ENCODE measurements around the gene FBH1. TPM values are rescaled to one million over a fixed set of nuclear protein-coding genes. Genes with fewer than 3 reads are reported as not detected.

Gene FBH1
- total and polyA plus RNA-seq, 9 of the 15 experiments (the other 6 are each of a cell fraction or from before 2014, with no cell fraction given): 13.4 to 108 (median 77.8) TPM

DNA sequence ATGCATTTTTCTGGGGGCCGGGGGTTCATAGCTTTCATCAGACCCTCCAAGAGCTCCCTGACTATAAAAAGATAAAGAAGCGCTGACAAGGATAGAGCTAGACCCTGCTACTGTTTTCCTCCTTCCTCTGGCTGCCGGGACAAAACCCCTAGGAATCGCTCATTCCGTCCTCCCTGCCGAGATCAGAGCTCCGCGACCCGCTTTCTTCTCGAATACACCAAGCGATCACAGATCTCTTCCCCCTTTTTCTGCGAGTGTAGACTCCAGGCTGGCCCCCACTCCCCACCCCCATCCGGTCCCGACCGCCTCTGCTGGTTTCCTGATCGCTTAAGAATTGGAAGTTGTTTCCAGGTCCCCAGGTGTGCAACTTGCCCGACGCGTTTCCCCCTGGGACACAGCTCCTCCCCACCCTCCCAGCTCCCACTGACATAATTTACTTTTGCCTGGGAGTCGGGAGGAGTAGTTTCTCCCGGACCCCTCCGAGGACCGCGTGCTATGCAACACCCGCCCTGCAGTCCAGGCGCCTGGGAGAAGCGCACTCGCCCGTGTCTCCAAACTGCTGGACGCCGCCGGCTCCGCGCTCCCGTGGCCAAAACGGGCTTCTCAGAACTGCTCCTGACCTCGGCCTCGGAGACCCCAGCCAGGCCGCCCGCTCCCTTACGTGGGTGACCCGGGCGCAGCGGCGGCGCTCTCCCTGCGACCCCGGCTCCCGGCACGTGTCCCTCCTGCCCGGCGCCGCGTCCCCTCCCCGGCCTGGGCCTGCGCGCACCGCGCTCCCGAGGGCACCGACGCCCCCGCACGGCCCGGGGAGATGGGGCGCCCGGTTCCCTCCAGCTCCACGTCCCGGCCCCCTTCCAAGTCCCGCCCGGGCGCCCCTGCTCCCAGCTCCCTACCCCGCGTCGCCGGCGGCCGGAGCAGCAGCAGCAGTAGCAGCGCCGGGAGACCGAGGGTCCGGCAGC lies 86.7 kb downstream of the FBH1 start (continued):
- TF ChIP-seq, protein P1, sequence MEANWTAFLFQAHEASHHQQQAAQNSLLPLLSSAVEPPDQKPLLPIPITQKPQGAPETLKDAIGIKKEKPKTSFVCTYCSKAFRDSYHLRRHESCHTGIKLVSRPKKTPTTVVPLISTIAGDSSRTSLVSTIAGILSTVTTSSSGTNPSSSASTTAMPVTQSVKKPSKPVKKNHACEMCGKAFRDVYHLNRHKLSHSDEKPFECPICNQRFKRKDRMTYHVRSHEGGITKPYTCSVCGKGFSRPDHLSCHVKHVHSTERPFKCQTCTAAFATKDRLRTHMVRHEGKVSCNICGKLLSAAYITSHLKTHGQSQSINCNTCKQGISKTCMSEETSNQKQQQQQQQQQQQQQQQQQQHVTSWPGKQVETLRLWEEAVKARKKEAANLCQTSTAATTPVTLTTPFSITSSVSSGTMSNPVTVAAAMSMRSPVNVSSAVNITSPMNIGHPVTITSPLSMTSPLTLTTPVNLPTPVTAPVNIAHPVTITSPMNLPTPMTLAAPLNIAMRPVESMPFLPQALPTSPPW (CRISPR knock-in tag; IDR thresholded peaks at IDR 0.05): peak; percentile 39; the same call in 1 of the 2 replicates
- TF ChIP-seq NR1H2 (CRISPR knock-in tag; IDR thresholded peaks at IDR 0.05): no peak
- no peak for TF ChIP-seq ZNF239 (CRISPR knock-in tag; IDR thresholded peaks at IDR 0.05)
- TF ChIP-seq CHD1 (IDR thresholded peaks at IDR 0.05; ENCODE audit: low read length): peak; percentile 88
- peak; percentile 75; the same call in 1 of the 2 replicates for TF ChIP-seq MYC (IDR thresholded peaks at IDR 0.05; ENCODE audit: low read depth, low read length)
- no peak for TF ChIP-seq MYC (CRISPR knock-in tag; IDR thresholded peaks at IDR 0.05; ENCODE audit: borderline replicate concordance, low read depth)
- no peak for TF ChIP-seq RUNX1 (IDR thresholded peaks at IDR 0.05; ENCODE audit: low read depth)
- TF ChIP-seq, protein P2, sequence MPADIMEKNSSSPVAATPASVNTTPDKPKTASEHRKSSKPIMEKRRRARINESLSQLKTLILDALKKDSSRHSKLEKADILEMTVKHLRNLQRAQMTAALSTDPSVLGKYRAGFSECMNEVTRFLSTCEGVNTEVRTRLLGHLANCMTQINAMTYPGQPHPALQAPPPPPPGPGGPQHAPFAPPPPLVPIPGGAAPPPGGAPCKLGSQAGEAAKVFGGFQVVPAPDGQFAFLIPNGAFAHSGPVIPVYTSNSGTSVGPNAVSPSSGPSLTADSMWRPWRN (IDR thresholded peaks at IDR 0.05; ENCODE audit: low read depth): no peak
- no peak for TF ChIP-seq NCOA4 (IDR thresholded peaks at IDR 0.05; ENCODE audit: partially characterized antibody)
- TF ChIP-seq MED1 (CRISPR knock-in tag; IDR thresholded peaks at IDR 0.05; ENCODE audit: borderline replicate concordance): 0 out of 2 replicates have a peak, but pooled peaks have one; percentile 24
- no peak for TF ChIP-seq SPI1 (IDR thresholded peaks at IDR 0.05; ENCODE audit: borderline replicate concordance, low read depth, low read length)
- 0 out of 2 replicates have a peak, but pooled peaks have one; percentile 18 for TF ChIP-seq ZNF584 (CRISPR knock-in tag; IDR thresholded peaks at IDR 0.05; ENCODE audit: low read depth)
- TF ChIP-seq, protein P3, sequence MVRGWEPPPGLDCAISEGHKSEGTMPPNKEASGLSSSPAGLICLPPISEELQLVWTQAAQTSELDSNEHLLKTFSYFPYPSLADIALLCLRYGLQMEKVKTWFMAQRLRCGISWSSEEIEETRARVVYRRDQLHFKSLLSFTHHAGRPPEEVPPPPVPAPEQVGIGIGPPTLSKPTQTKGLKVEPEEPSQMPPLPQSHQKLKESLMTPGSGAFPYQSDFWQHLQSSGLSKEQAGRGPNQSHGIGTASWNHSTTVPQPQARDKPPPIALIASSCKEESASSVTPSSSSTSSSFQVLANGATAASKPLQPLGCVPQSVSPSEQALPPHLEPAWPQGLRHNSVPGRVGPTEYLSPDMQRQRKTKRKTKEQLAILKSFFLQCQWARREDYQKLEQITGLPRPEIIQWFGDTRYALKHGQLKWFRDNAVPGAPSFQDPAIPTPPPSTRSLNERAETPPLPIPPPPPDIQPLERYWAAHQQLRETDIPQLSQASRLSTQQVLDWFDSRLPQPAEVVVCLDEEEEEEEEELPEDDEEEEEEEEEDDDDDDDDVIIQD (CRISPR knock-in tag; IDR thresholded peaks at IDR 0.05): no peak
- TF ChIP-seq CREB1 (IDR thresholded peaks at IDR 0.05): no peak
- TF ChIP-seq CREB1 (CRISPR knock-in tag; IDR thresholded peaks at IDR 0.05): 0 out of 2 replicates have a peak, but pooled peaks have one; percentile 36
- TF ChIP-seq TOE1 (IDR thresholded peaks at IDR 0.05; ENCODE audit: borderline replicate concordance): peak; percentile 21; the same call in 1 of the 2 replicates
- TF ChIP-seq TOE1 (CRISPR knock-in tag; IDR thresholded peaks at IDR 0.05; ENCODE audit: borderline replicate concordance, low read depth): no peak
- TF ChIP-seq, protein P4, sequence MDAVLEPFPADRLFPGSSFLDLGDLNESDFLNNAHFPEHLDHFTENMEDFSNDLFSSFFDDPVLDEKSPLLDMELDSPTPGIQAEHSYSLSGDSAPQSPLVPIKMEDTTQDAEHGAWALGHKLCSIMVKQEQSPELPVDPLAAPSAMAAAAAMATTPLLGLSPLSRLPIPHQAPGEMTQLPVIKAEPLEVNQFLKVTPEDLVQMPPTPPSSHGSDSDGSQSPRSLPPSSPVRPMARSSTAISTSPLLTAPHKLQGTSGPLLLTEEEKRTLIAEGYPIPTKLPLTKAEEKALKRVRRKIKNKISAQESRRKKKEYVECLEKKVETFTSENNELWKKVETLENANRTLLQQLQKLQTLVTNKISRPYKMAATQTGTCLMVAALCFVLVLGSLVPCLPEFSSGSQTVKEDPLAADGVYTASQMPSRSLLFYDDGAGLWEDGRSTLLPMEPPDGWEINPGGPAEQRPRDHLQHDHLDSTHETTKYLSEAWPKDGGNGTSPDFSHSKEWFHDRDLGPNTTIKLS (IDR thresholded peaks at IDR 0.05; ENCODE audit: borderline replicate concordance, low read depth): no peak
- TF ChIP-seq, protein P5, sequence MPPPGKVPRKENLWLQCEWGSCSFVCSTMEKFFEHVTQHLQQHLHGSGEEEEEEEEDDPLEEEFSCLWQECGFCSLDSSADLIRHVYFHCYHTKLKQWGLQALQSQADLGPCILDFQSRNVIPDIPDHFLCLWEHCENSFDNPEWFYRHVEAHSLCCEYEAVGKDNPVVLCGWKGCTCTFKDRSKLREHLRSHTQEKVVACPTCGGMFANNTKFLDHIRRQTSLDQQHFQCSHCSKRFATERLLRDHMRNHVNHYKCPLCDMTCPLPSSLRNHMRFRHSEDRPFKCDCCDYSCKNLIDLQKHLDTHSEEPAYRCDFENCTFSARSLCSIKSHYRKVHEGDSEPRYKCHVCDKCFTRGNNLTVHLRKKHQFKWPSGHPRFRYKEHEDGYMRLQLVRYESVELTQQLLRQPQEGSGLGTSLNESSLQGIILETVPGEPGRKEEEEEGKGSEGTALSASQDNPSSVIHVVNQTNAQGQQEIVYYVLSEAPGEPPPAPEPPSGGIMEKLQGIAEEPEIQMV (tag; conservative IDR thresholded peaks at IDR 0.05; ENCODE audit: low read depth): peak; percentile 81
- TF ChIP-seq TAL1 (IDR thresholded peaks at IDR 0.05): 0 out of 2 replicates have a peak, but pooled peaks have one; percentile 6

All from K562 (cell line).